H9 (cell line): ENCODE measurements around the gene PIAS1. TPM values are rescaled to one million over a fixed set of nuclear protein-coding genes. Genes with fewer than 3 reads are reported as not detected.

Experiments
- DNase-seq: peaks from one replicate; pipeline ENCODE4 v3.0.0-alpha.2; 2017
- H2AFZ ChIP-seq: one replicate; pipeline ENCODE4 v1.6.1; 2013; ENCODE audit warnings: mild to moderate bottlenecking, low read length, control low read depth, moderate library complexity
- H2AK5ac ChIP-seq: 2 replicates; pipeline ENCODE4 v1.6.1; 2013; ENCODE audit warnings: low read length, control low read depth, mixed read lengths; ENCODE audit not compliant: insufficient read length
- H2BK120ac ChIP-seq: one replicate; pipeline ENCODE4 v1.6.1; 2013; ENCODE audit warnings: low read depth, mild to moderate bottlenecking, low read length, control low read depth, inconsistent platforms; ENCODE audit not compliant: poor library complexity, severe bottlenecking
- H2BK12ac ChIP-seq: 2 replicates; pipeline ENCODE4 v1.6.1; 2013; ENCODE audit warnings: low read length, control low read depth, mixed read lengths, low read depth; ENCODE audit not compliant: insufficient read length
- H2BK15ac ChIP-seq: 2 replicates; pipeline ENCODE4 v1.6.1; 2013; ENCODE audit warnings: low read depth, low read length, control low read depth
- H2BK20ac ChIP-seq: one replicate; pipeline ENCODE4 v1.6.1; 2013; ENCODE audit warnings: low read depth, mild to moderate bottlenecking, low read length, control low read depth, inconsistent platforms; ENCODE audit not compliant: poor library complexity, severe bottlenecking
- H2BK5ac ChIP-seq: 2 replicates; pipeline ENCODE4 v1.6.1; 2013; ENCODE audit warnings: low read length, control low read depth, mixed read lengths; ENCODE audit not compliant: insufficient read length
- H3K14ac ChIP-seq: 2 replicates; pipeline ENCODE4 v1.6.1; 2013; ENCODE audit warnings: low read length, control low read depth; ENCODE audit not compliant: insufficient read depth
- H3K18ac ChIP-seq: 2 replicates; pipeline ENCODE4 v1.6.1; 2013; ENCODE audit warnings: low read depth, mild to moderate bottlenecking, mixed read lengths, low read length, control low read depth; ENCODE audit not compliant: insufficient read length
- H3K23ac ChIP-seq: 2 replicates; pipeline ENCODE4 v1.6.1; 2013; ENCODE audit warnings: low read length, control low read depth, mixed read lengths, low read depth; ENCODE audit not compliant: insufficient read length
- H3K23me2 ChIP-seq: 2 replicates; pipeline ENCODE4 v1.6.1; 2013; ENCODE audit warnings: low read depth, mild to moderate bottlenecking, mixed read lengths, low read length, control low read depth; ENCODE audit not compliant: insufficient read length, poor library complexity, severe bottlenecking
- H3K27ac ChIP-seq: 2 replicates; pipeline ENCODE4 v1.5.1; 2013; ENCODE audit warnings: low read length, control low read depth, mixed read lengths, low read depth; ENCODE audit not compliant: insufficient read length
- H3K27me3 ChIP-seq: 2 replicates; pipeline ENCODE4 v1.6.1; 2013; ENCODE audit warnings: low read length, control low read depth, inconsistent platforms; ENCODE audit not compliant: insufficient read depth
- H3K4ac ChIP-seq: 2 replicates; pipeline ENCODE4 v1.6.1; 2013; ENCODE audit warnings: low read depth, mild to moderate bottlenecking, control low read depth, inconsistent platforms, low read length, moderate library complexity
- H3K4me1 ChIP-seq: 2 replicates; pipeline ENCODE4 v1.6.1; 2013; ENCODE audit warnings: low read length, control low read depth, inconsistent platforms; ENCODE audit not compliant: insufficient read depth
- H3K4me2 ChIP-seq: 2 replicates; pipeline ENCODE4 v1.6.1; 2013; ENCODE audit warnings: low read length, control low read depth, mixed read lengths; ENCODE audit not compliant: insufficient read length, insufficient read depth
- H3K56ac ChIP-seq: 2 replicates; pipeline ENCODE4 v1.6.1; 2013; ENCODE audit warnings: low read depth, mild to moderate bottlenecking, mixed read lengths, low read length, control low read depth; ENCODE audit not compliant: insufficient read length
- H3K79me1 ChIP-seq: 2 replicates; pipeline ENCODE4 v1.6.1; 2013; ENCODE audit warnings: low read depth, mild to moderate bottlenecking, moderate library complexity, low read length, control low read depth, inconsistent platforms; ENCODE audit not compliant: insufficient read depth, poor library complexity, severe bottlenecking
- H3K79me2 ChIP-seq: 2 replicates; pipeline ENCODE4 v1.6.1; 2013; ENCODE audit warnings: low read length, control low read depth, inconsistent platforms; ENCODE audit not compliant: insufficient read depth
- H3K9ac ChIP-seq: 2 replicates; pipeline ENCODE4 v1.6.1; 2013; ENCODE audit warnings: low read length, control low read depth, mixed read lengths; ENCODE audit not compliant: insufficient read length; ENCODE audit errors: extremely low read depth
- H3K9me3 ChIP-seq: one replicate; pipeline ENCODE4 v1.6.1; 2013; ENCODE audit warnings: low read depth, low read length, inconsistent platforms; ENCODE audit not compliant: control insufficient read depth
- H3T11ph ChIP-seq: one replicate; pipeline ENCODE4 v1.6.1; 2013; ENCODE audit warnings: mild to moderate bottlenecking, low read length, control low read depth, inconsistent platforms
- H4K20me1 ChIP-seq: one replicate; pipeline ENCODE4 v1.6.1; 2013; ENCODE audit not compliant: control insufficient read depth, insufficient read length, insufficient read depth
- H4K5ac ChIP-seq: 2 replicates; pipeline ENCODE4 v1.6.1; 2013; ENCODE audit warnings: low read depth, mild to moderate bottlenecking, mixed read lengths, low read length, control low read depth; ENCODE audit not compliant: insufficient read length
- H4K8ac ChIP-seq: replicated peaks from 2 replicates; pipeline ENCODE4 v1.6.1; 2013; ENCODE audit warnings: low read length, control low read depth, mixed read lengths, low read depth; ENCODE audit not compliant: insufficient read length
- H4K91ac ChIP-seq: 2 replicates; pipeline ENCODE4 v1.6.1; 2013; ENCODE audit warnings: low read depth, mild to moderate bottlenecking, moderate library complexity, mixed read lengths, low read length, control low read depth; ENCODE audit not compliant: insufficient read length
- H3K27ac Mint-ChIP-seq, 3 experiments: 2 replicates in 2 of 3; 3 replicates in 1 of 3; pipeline ENCODE4 v1.8.0; 2020 to 2021; ENCODE audit warnings: mixed read lengths in 3 of 3, mild to moderate bottlenecking in 1 of 3, moderate library complexity in 1 of 3
- H3K27me3 Mint-ChIP-seq: 2 replicates; pipeline ENCODE4 v1.8.0; 2021; ENCODE audit warnings: low read depth, mild to moderate bottlenecking, moderate library complexity, mixed read lengths
- H3K36me3 Mint-ChIP-seq, 3 experiments: 2 replicates in 2 of 3; 3 replicates in 1 of 3; pipeline ENCODE4 v1.8.0; 2020 to 2021; ENCODE audit warnings: low read depth in 3 of 3, mixed read lengths in 3 of 3; ENCODE audit not compliant: insufficient read depth in 1 of 3
- H3K4me1 Mint-ChIP-seq, 2 experiments: 2 replicates each; pipeline ENCODE4 v1.8.0; 2020; ENCODE audit warnings: mixed read lengths in 2 of 2
- H3K4me3 Mint-ChIP-seq, 2 experiments: 2 replicates in 1 of 2; 3 replicates in 1 of 2; pipeline ENCODE4 v1.8.0; 2020 to 2021; ENCODE audit warnings: mild to moderate bottlenecking in 2 of 2, mixed read lengths in 2 of 2, moderate library complexity in 1 of 2
- H3K9me3 Mint-ChIP-seq, 2 experiments: 2 replicates in 1 of 2; 3 replicates in 1 of 2; pipeline ENCODE4 v1.8.0; 2020; ENCODE audit warnings: mild to moderate bottlenecking in 2 of 2, mixed read lengths in 2 of 2, moderate library complexity in 1 of 2
- WGBS: extraction: QIAGEN DNeasy Blood & Tissue Kit; methylation state at CpG from one replicate; pipeline ENCODE4 v1.1.7; 2013; ENCODE audit warnings: missing lambda C conversion rate, low lambda C conversion rate, mixed read lengths; ENCODE audit not compliant: insufficient read length; ENCODE audit errors: extremely low coverage; 5-methylcytosine and 5-hydroxymethylcytosine counted together
- total RNA-seq: library from RNA; stranded (reverse); gene quantifications from 2 replicates; pipeline ENCODE4 v1.2.1, GENCODE V29; 2021
- TF ChIP-seq, protein P1 (sequence below): fragments of 200-600 bp; sonication (generic); conservative IDR thresholded peaks from 3 replicates; pipeline ENCODE4 v1.8.0; 2021; ENCODE audit warnings: antibody characterized with exemption, mild to moderate bottlenecking

PIAS1 gene
- total RNA-seq, 1 experiment from 2014 or later = 31.1 TPM

DNA sequence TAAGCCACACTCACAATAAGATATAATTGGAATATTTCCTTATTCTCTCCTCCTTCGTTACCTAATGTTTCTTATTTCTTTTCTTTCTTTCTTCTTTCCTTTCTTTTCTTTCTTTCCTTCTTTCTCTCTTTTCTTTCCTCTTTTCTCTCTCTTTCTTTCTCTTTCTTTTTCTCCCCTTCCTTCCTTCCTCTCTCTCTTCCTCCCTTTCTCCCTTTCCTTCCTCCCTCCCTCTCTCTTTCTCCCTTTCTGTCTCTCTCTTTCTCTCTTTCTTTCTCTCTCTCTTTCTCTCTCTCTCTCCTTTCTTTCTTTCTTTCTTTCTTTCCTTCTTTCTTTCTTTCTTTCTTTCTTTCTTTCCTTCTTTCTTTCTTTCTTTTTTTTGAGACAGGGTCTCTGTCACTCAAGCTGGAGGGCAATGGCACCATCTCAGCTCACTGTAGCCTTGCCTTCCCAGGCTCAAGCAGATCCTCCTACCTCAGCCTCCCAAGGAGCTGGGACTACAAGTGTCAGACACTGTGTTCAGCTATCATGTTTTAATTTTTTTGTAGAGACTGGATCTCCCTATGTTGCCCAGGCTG lies 19.3 kb upstream of the PIAS1 start:
- Histone ChIP-seq H3K4me2 (no peak overlapping the region), H2BK20ac (no peak overlapping the region), H3K9ac (no peak overlapping the region), H4K20me1 (no peaks in the 10 kb centered on the region), H3K79me2 (no peaks in the 10 kb centered on the region), H2BK12ac (no peak overlapping the region), H4K91ac (no peak overlapping the region), H2AFZ (no peak overlapping the region), H4K8ac (no peak overlapping the region), H2BK15ac (no peak overlapping the region), H2BK5ac (no peak overlapping the region), H3K56ac (no peak overlapping the region), H3K23ac (no peak overlapping the region), H3K4ac (no peak overlapping the region), H3T11ph (no peak overlapping the region), H3K23me2 (no peaks in the 10 kb centered on the region), H3K4me1 (no peaks in the 10 kb centered on the region), H3K27ac (no peak overlapping the region), H3K9me3 (no peaks in the 10 kb centered on the region), H3K27me3 (no peaks in the 10 kb centered on the region), H3K18ac (no peak overlapping the region), H2AK5ac (no peak overlapping the region), H4K5ac (no peak overlapping the region), H3K79me1 (no peaks in the 10 kb centered on the region), H3K14ac (no peak overlapping the region), H2BK120ac (no peak overlapping the region)
- Mint-ChIP-seq H3K4me3 (no peak overlapping the region), H3K36me3 (no peaks in the 10 kb centered on the region), H3K27me3 (peaks cover 6% of the 10 kb centered on the region), H3K9me3 (peaks cover 5 to 7% of the 10 kb centered on the region in 2 experiments; a peak in 4 of 5 replicates), H3K27ac (no peak overlapping the region), H3K4me1 (no peaks in the 10 kb centered on the region)
- TF ChIP-seq, protein P1, sequence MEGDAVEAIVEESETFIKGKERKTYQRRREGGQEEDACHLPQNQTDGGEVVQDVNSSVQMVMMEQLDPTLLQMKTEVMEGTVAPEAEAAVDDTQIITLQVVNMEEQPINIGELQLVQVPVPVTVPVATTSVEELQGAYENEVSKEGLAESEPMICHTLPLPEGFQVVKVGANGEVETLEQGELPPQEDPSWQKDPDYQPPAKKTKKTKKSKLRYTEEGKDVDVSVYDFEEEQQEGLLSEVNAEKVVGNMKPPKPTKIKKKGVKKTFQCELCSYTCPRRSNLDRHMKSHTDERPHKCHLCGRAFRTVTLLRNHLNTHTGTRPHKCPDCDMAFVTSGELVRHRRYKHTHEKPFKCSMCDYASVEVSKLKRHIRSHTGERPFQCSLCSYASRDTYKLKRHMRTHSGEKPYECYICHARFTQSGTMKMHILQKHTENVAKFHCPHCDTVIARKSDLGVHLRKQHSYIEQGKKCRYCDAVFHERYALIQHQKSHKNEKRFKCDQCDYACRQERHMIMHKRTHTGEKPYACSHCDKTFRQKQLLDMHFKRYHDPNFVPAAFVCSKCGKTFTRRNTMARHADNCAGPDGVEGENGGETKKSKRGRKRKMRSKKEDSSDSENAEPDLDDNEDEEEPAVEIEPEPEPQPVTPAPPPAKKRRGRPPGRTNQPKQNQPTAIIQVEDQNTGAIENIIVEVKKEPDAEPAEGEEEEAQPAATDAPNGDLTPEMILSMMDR = no peak
- WGBS = no CpG with 5 or more reads among the region's 1 CpG
- no peak for DNase-seq
